Measurements from ENCODE around the gene TMPRSS4. TPM values are rescaled to one million over a fixed set of nuclear protein-coding genes. Genes with fewer than 3 reads are reported as not detected.
A peak's percentile ranks its signal among the peaks of the same experiment; 100 is the strongest.

TMPRSS4 gene
- total and polyA plus RNA-seq, 3 donors from 2014 or later: 1.2 to 4.3 (median 1.3) TPM

DNA sequence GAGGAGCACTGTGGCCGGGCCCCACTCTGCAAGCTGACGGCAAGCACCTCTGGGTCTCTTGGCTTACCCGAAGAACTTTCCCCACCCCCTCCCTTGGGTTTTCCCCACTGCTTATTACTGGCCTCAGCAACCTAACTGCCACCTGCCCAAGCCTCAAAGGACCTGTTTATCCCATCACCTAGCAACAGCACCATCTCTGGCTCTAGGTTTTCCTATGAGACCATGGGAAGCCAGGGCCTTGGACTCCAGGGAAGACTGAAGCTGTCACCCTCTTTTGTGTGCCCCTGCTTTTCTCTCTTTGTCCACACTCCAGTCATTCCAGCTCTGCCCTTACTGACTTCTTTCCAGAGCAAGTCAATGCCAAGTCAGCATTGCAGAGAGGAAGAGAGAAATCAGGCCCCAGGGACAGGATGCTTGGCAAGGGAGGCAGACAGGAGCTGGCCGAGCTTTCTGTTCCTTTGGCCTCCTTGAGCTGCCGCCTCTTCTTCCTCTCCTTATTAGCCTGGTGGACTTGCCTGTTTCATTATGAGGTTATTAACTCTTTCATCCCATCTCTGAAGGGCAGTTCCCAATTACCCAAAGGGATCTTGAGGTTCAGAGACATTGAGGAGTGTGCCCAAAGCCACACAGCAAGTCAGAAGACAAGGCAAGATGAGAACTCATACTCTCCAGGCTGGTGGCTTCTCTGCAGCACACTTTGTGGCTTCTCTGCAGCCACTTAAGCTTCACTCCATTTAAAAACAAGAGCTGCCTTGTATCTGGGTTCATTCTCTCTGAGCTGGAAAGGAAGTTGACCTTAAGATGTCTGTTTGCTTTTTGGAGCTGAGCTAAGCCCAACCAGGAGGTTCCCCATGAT, 10.3 kb downstream of the TMPRSS4 start, which contains the start of gene SMIM35:
Gene SMIM35 (minus strand): TSS at position 51 of the 856 bp plus-strand sequence. CDS start 206 bp downstream, outside the sequence.
- intact Hi-C loops (cut with DNase I; ENCODE audit: low total_unique reads): no loop called here
- DNase-seq: peak; percentile 21

DNA sequence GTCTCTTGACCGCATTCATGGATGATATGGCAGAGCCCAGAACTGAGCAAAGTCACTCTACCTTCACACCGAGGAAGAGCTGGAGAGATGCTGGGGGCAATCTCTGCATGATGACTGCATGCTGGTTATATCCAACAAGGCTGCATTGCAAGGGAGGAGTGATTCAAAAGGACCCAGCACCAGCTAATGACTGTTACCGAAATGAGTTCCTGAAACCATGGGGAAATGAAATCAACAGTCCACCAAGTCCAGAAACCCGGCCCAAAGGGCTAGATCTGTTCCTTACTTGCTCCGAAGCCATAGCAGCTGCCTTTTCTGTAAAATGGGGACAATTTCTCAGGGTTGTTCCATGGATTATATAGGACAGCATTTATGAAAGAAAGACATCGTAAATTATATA, 11.1 kb downstream of the TMPRSS4 start:
- Histone ChIP-seq H3K27ac (no peak overlapping the region), H3K4me3 (no peak overlapping the region), H3K9me3 (no peaks in the 10 kb centered on the region), H3K27me3 (no peaks in the 10 kb centered on the region), H3K4me1 (peaks cover 8% of the 10 kb centered on the region), H3K36me3 (ENCODE audit: low read depth, missing control alignments) (no peaks in the 10 kb centered on the region)
- no peak for DNase-seq
- TF ChIP-seq, protein P1, sequence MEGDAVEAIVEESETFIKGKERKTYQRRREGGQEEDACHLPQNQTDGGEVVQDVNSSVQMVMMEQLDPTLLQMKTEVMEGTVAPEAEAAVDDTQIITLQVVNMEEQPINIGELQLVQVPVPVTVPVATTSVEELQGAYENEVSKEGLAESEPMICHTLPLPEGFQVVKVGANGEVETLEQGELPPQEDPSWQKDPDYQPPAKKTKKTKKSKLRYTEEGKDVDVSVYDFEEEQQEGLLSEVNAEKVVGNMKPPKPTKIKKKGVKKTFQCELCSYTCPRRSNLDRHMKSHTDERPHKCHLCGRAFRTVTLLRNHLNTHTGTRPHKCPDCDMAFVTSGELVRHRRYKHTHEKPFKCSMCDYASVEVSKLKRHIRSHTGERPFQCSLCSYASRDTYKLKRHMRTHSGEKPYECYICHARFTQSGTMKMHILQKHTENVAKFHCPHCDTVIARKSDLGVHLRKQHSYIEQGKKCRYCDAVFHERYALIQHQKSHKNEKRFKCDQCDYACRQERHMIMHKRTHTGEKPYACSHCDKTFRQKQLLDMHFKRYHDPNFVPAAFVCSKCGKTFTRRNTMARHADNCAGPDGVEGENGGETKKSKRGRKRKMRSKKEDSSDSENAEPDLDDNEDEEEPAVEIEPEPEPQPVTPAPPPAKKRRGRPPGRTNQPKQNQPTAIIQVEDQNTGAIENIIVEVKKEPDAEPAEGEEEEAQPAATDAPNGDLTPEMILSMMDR (IDR thresholded peaks at IDR 0.05): no peak
- no peak for TF ChIP-seq POLR2A (IDR thresholded peaks at IDR 0.05)
- 93 to 95% methylated on average over 6 of the region's 6 CpGs for WGBS, 2 donors
- intact Hi-C loops (cut with DNase I; ENCODE audit: low total_unique reads): no loop called here

More for the DNA sequence above, 10.3 kb downstream of the TMPRSS4 start, which contains the start of gene SMIM35:
- H3K4me3 ChIP-seq: no peak within 1 kb of the TSS
- H3K27ac ChIP-seq: no peak within 1 kb of the TSS
- 60 to 72% methylated on average over 5 of the region's 5 CpGs for WGBS, 2 donors
- TF ChIP-seq POLR2A (IDR thresholded peaks at IDR 0.05): no peak
- TF ChIP-seq, protein P1 (IDR thresholded peaks at IDR 0.05): no peak
- no peaks in the 10 kb centered on the region for H3K27me3 ChIP-seq
- H3K36me3 ChIP-seq (ENCODE audit: low read depth, missing control alignments): no peaks in the 10 kb centered on the region
- no peaks in the 10 kb centered on the region for H3K9me3 ChIP-seq
- H3K4me1 ChIP-seq: peaks cover 8% of the 10 kb centered on the region

DNA sequence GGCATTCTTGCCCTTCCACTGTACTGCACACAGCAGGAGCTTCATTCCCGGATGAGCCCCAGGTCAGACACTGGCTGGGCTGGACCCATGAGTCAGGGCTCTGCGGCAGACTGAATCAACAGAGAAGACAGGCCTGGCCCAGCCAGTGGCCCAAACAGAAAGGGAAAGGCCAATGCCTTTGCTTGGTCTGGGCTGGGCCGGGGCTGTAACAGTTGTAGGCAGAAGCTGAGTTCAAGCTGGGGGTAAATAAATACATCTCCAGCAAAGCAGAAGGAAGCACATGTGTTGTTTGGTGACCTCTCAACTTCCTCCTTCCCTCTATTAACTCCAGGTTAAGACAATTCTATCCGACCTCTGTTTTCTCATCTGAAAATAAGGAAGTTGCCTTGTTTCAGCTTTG, 11.7 kb downstream of the TMPRSS4 start:
- H3K9me3 ChIP-seq: no peaks in the 10 kb centered on the region

DNA sequence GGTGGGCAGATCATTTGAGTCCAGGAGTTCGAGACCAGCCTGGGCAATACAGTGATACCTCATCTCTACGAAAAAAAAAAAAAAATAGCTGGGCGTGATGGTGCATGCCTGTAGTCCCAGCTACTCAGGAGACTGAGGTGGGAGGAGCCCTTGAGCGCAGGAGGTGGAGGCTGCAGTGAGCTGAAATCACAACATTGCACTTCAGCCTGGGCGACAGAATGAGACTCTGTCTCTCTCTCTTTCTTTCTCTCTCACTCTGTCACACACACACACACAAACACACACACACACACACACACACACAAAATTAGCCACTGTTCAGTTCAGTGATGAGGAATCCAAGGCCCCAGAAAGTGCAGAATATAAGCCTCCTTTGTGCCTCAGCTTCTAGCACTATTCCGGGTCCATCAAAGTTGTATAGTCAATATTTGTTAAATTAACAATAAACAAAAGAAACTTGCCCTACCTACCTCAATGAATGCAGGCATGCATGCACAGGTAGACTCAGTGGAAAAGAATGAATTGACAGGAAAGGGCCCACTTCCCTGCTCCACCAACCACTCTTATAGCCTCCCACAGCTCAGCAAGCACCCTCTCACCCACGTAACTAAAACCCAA, 13.8 kb downstream of the TMPRSS4 start:
- WGBS, 2 donors: 83 to 88% methylated on average over 7 of the region's 7 CpGs

More for the DNA sequence above, 11.7 kb downstream of the TMPRSS4 start:
- no peak overlapping the region for H3K27ac ChIP-seq
- whole genome bisulfite sequencing, 2 donors: 76 to 81% methylated on average over 4 of the region's 4 CpGs
- TF ChIP-seq POLR2A (IDR thresholded peaks at IDR 0.05): no peak
- TF ChIP-seq, protein P1 (IDR thresholded peaks at IDR 0.05): no peak
- no peak overlapping the region for H3K4me3 ChIP-seq
- DNase-seq: no peak
- no peaks in the 10 kb centered on the region for H3K36me3 ChIP-seq (ENCODE audit: low read depth, missing control alignments)
- intact Hi-C loops (cut with DNase I; ENCODE audit: low total_unique reads): no loop called here
- H3K4me1 ChIP-seq: peaks cover 8% of the 10 kb centered on the region
- H3K27me3 ChIP-seq: no peaks in the 10 kb centered on the region

More for the DNA sequence above, 13.8 kb downstream of the TMPRSS4 start:
- H3K4me1 ChIP-seq: no peaks in the 10 kb centered on the region
- no peak overlapping the region for H3K27ac ChIP-seq
- no peaks in the 10 kb centered on the region for H3K9me3 ChIP-seq
- intact Hi-C loops (cut with DNase I; ENCODE audit: low total_unique reads): no loop called here
- no peak for DNase-seq
- H3K4me3 ChIP-seq: no peak overlapping the region
- TF ChIP-seq, protein P1 (IDR thresholded peaks at IDR 0.05): no peak
- TF ChIP-seq POLR2A (IDR thresholded peaks at IDR 0.05): no peak
- H3K36me3 ChIP-seq (ENCODE audit: low read depth, missing control alignments): no peaks in the 10 kb centered on the region
- H3K27me3 ChIP-seq: no peaks in the 10 kb centered on the region

Data from testis (tissue), 3 donors.